Brain microvascular endothelial cell (primary cell): ENCODE data around the gene UNC5CL.

Source experiments
- DNase-seq: peaks from one replicate; pipeline ENCODE4 v3.0.0-alpha.2; 2020
- H3K27ac ChIP-seq: fragments of 250-450 bp; sonication (Bioruptor Pico); 2 replicates; pipeline ENCODE4 v1.5.1; 2020; ENCODE audit warnings: mild to moderate bottlenecking, moderate library complexity
- H3K27me3 ChIP-seq: fragments of 250-450 bp; sonication (Bioruptor Pico); replicated peaks from 2 replicates; pipeline ENCODE4 v1.5.1; 2020; ENCODE audit warnings: mild to moderate bottlenecking
- H3K36me3 ChIP-seq: fragments of 250-450 bp; sonication (Bioruptor Pico); replicated peaks from 2 replicates; pipeline ENCODE4 v1.5.1; 2020; ENCODE audit warnings: mild to moderate bottlenecking
- H3K4me3 ChIP-seq: 2 replicates; pipeline ENCODE4 v1.5.1; 2011; ENCODE audit warnings: low read depth, mild to moderate bottlenecking, control low read depth, low read length, moderate library complexity
- in situ Hi-C: cut with HindIII; loops from 2 replicates; pipeline ENCODE4 v1.10.0; 2017; ENCODE audit warnings: low sequenced_read_pairs, low pct_ligation_motif_present
- TF ChIP-seq, protein P1 (sequence below): IDR thresholded peaks from 2 replicates; pipeline ENCODE4 v1.5.1; 2011; ENCODE audit warnings: low read depth, mild to moderate bottlenecking, moderate library complexity, low read length, control low read depth, inconsistent platforms; ENCODE audit errors: missing control alignments

UNC5CL gene

GRCh38 chr6:41066867-41067304 is 27.9 kb upstream of the UNC5CL start:
- Histone ChIP-seq H3K27me3 (no peaks in the 10 kb centered on the region), H3K36me3 (no peaks in the 10 kb centered on the region), H3K4me3 (no peak overlapping the region), H3K27ac (no peak overlapping the region)
- DNase-seq = peak; percentile 64
- TF ChIP-seq, protein P1, sequence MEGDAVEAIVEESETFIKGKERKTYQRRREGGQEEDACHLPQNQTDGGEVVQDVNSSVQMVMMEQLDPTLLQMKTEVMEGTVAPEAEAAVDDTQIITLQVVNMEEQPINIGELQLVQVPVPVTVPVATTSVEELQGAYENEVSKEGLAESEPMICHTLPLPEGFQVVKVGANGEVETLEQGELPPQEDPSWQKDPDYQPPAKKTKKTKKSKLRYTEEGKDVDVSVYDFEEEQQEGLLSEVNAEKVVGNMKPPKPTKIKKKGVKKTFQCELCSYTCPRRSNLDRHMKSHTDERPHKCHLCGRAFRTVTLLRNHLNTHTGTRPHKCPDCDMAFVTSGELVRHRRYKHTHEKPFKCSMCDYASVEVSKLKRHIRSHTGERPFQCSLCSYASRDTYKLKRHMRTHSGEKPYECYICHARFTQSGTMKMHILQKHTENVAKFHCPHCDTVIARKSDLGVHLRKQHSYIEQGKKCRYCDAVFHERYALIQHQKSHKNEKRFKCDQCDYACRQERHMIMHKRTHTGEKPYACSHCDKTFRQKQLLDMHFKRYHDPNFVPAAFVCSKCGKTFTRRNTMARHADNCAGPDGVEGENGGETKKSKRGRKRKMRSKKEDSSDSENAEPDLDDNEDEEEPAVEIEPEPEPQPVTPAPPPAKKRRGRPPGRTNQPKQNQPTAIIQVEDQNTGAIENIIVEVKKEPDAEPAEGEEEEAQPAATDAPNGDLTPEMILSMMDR = peak; percentile 81
- in situ Hi-C loops = no loop called here

DNA sequence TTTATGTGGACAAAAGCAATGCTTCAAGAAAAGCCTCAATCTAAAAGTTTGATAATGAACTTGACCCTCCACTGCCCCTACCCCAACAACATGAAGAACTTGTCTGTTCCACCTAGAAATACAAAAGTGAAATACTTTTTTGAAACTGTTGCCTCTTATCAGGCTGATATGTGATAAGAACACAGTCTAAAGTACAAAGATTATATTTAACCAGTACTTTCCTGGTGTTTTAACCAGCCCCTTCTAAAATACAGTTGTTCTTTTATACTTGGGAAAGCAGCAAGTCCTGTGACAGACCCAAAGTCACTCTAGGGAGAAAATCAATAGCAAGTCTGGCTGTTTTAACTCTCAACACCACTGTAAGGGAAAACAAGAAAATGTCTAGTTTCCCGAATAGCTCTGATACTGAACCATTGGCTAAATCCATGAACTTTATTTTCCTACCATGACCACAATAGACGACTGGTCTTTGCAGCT is 26.6 kb upstream of the UNC5CL start:
- in situ Hi-C loops = no loop called here

DNA sequence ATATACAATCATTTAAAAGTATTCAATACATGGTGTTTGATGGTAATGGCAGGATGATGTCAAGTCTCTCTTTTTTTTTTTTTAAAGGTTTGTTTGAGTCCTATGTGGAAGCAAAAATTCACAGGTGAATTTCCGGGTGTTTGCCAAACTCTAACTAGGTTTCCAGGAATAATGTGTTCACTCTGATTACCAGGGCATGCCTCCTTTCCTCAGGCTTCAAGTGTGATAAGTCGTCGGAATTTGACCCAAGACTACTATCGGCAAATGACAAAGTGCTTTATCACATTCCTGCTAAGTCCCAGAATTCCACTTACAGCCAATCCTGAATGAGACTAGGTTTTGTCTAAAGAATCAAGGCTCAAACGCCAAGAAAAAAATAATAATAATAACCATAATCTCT is 25.8 kb upstream of the UNC5CL start:
- DNase-seq = no peak
- TF ChIP-seq, protein P1 = no peak
- Histone ChIP-seq H3K27ac (no peak overlapping the region), H3K36me3 (no peaks in the 10 kb centered on the region), H3K4me3 (no peak overlapping the region), H3K27me3 (no peaks in the 10 kb centered on the region)
- in situ Hi-C loops = no loop called here

More for the DNA sequence above, 26.6 kb upstream of the UNC5CL start:
- H3K27me3 ChIP-seq = no peaks in the 10 kb centered on the region
- H3K27ac ChIP-seq = no peak overlapping the region
- TF ChIP-seq, protein P1 = no peak
- no peak overlapping the region for H3K4me3 ChIP-seq
- H3K36me3 ChIP-seq = no peaks in the 10 kb centered on the region
- DNase-seq = no peak

DNA sequence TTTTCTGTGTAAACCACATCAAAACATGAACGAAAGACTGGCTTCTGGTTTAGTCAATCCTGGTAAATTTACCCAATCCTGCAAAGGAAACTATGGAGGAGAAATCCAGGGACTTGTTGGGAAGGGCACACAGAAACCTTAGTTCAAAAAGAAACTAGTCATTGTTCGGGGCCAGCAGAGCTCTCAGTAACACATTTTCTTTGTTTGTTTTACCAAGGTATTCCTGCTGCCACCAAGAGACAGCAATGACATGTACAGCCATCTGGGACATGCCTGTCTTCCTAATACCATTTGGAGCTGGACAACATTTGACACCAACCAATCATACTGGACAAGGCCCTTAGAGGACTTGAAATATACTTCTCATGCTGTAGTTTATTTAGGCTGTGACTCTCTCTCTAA is 24.9 kb upstream of the UNC5CL start:
- no peak for DNase-seq
- no peaks in the 10 kb centered on the region for H3K36me3 ChIP-seq
- no peak overlapping the region for H3K27ac ChIP-seq
- no peak overlapping the region for H3K4me3 ChIP-seq
- in situ Hi-C loops = no loop called here
- H3K27me3 ChIP-seq = no peaks in the 10 kb centered on the region
- TF ChIP-seq, protein P1 = no peak

- DNase-seq = no peak
- TF ChIP-seq, protein P1 = no peak
- in situ Hi-C loops = no loop called here
- H3K27me3 ChIP-seq = no peaks in the 10 kb centered on the region
- no peaks in the 10 kb centered on the region for H3K36me3 ChIP-seq
- H3K27ac ChIP-seq = no peak overlapping the region
- no peak overlapping the region for H3K4me3 ChIP-seq
Measured at GRCh38 chr6:41062056-41062455, 23.0 kb upstream of the UNC5CL start.

DNA sequence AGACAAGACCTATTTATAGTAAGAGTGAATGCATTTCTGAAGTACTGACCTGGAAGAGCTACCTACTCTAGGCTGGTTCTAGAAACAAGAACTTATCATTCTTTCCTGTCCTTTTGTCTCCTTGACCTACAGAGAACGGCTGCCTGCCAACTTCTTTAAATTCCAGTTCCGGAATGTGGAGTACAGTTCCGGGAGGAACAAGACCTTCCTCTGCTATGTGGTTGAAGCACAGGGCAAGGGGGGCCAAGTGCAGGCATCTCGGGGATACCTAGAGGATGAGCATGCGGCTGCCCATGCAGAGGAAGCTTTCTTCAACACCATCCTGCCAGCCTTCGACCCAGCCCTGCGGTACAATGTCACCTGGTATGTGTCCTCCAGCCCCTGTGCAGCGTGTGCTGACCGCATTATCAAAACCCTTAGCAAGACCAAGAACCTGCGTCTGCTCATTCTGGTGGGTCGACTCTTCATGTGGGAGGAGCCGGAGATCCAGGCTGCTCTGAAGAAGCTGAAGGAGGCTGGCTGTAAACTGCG is 22.2 kb upstream of the UNC5CL start:
- no peaks in the 10 kb centered on the region for H3K27me3 ChIP-seq
- in situ Hi-C loops = no loop called here
- DNase-seq = no peak
- H3K27ac ChIP-seq = no peak overlapping the region
- TF ChIP-seq, protein P1 = no peak
- no peak overlapping the region for H3K4me3 ChIP-seq
- H3K36me3 ChIP-seq = no peaks in the 10 kb centered on the region
